Right lobe of liver (tissue), 6 donors: ENCODE measurements around the gene RAB37. TPM values are rescaled to one million over a fixed set of nuclear protein-coding genes. Genes with fewer than 3 reads are reported as not detected.

Source experiments
- ATAC-seq, 4 donors: fragments of 200-7000 bp; cut with Tn5 transposase; one replicate each; pipeline ENCODE4 v1.9.1; 2020; ENCODE audit warnings: mild to moderate bottlenecking in 4 of 4, moderate library complexity in 4 of 4
- DNase-seq, 3 donors: peaks; one replicate each; pipeline ENCODE4 v3.0.0-alpha.2; 2020
- H3K27ac ChIP-seq, 3 donors: fragments of 200-600 bp; one replicate each; pipeline ENCODE4 v1.8.0; 2022
- H3K27me3 ChIP-seq, 2 donors: fragments of 200-600 bp; one replicate each; pipeline ENCODE4 v1.8.0; 2022
- H3K36me3 ChIP-seq, 4 donors: fragments of 200-600 bp; sonication (generic) in 1 of 4; one replicate each; pipeline versions ENCODE4 v1.5.1 to v1.8.0; 2017 to 2022; ENCODE audit warnings: control low read depth in 1 of 4
- H3K4me1 ChIP-seq, 4 donors: fragments of 200-600 bp; sonication (generic) in 1 of 4; one replicate each; pipeline versions ENCODE4 v1.5.1 to v1.8.0; 2017 to 2022; ENCODE audit warnings: control low read depth in 1 of 4
- H3K4me3 ChIP-seq, 3 donors: fragments of 200-600 bp; one replicate each; pipeline ENCODE4 v1.8.0; 2022
- H3K9me3 ChIP-seq, 4 donors: fragments of 200-600 bp; sonication (generic) in 1 of 4; one replicate each; pipeline versions ENCODE4 v1.5.1 to v1.8.0; 2017 to 2022; ENCODE audit warnings: control low read depth in 1 of 4
- POLR2A ChIP-seq: fragments of 450-650 bp; IDR thresholded peaks from one replicate; pipeline ENCODE4 v1.6.1; 2017; ENCODE audit warnings: antibody characterized with exemption, mild to moderate bottlenecking
- WGBS: methylation state at CpG from one replicate; pipeline ENCODE4 v1.1.6; 2018; ENCODE audit warnings: low coverage, low lambda C conversion rate; ENCODE audit not compliant: insufficient coverage; ENCODE audit errors: missing lambda C conversion rate; 5-methylcytosine and 5-hydroxymethylcytosine counted together
- intact Hi-C, 2 donors: fragments of 100-400 bp; cut with DNase I; formaldehyde crosslinking; loops; one replicate each; pipeline versions ENCODE4 v1.11.2 to v1.14.1; 2022
- total RNA-seq, 6 experiments: library from RNA; depleted of rRNA in 2 of 6; stranded (reverse); fragments of >200 nt in 2 of 6; fragmentation: NEBNext Ultra II Directional in 3 of 6; extraction: Animal tissue kit (Norgen Biotek cat#: 25700) in 3 of 6; gene quantifications; one replicate each; pipeline versions ENCODE4 v1.1.0 to v1.2.4, GENCODE V29; 2016 to 2023
- TF ChIP-seq, protein P1 (sequence below), 4 donors: fragments of 200-600 bp in 3 of 4; fragments of 450-650 bp in 1 of 4; IDR thresholded peaks; one replicate each; pipeline versions ENCODE4 v1.5.1 to v1.8.0; 2016 to 2022; ENCODE audit warnings: antibody characterized with exemption in 4 of 4, mild to moderate bottlenecking in 2 of 4
- donor health status: DM: no; HTN: yes; CAD: no.
- donor health status: DM: no; HTN: no; CAD: no.
- donor health status: DM: no; HTN: no; CAD: no.
- donor health status: DM: no; HTN: yes; CAD: no.
- donor health status: DM: no; HTN: yes; CAD: no.

Gene RAB37
- total RNA-seq, 6 experiments from 2014 or later = 5.0 to 14.4 (median 9.0) TPM

DNA sequence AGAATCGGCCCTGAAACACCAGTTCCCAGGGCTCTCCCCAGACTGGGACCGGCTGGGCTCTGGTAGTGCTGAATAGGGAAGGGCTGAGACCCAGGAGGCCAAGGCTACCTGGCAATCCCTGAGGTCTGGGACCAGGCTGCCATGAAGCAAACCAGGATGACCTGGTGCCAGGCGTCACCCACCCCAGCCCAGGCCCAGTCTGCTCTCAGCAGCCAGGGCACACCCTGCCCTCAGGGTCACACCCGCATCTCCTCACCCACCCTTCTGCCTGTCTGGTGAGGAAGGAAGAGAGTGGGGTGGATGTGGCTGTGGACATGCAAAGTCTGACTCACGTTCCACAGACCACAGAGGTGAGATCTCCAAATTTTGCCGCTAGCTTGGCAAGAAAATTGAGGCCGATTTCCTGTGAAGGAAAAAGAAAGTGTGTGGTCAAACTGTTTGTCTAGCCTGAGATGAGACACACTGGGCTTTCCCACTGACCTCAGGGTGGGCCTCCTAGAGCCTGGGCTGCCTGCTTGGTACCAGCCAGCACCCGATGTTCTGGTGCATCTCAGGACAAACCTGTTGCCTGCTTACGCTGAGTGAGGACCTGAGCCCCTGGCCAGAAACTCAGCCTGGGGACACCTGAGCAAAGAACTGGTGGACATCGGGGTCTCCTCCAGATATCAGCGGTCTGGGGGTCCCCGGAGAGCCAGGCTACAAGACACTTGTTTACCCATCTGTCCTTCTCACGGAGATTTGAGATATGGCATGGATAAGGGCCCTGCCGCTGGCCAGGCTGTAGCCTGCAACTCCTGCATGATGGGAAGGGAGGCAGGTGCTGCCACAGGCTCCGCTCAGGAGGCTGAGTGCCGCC, 6.3 kb upstream of the RAB37 start:
- Histone ChIP-seq H3K36me3 (no peaks in the 10 kb centered on the region), H3K4me3 (no peak overlapping the region), H3K9me3 (no peaks in the 10 kb centered on the region), H3K27ac (no peak overlapping the region), H3K4me1 (no peaks in the 10 kb centered on the region), H3K27me3 (no peaks in the 10 kb centered on the region)
- TF ChIP-seq, protein P1, sequence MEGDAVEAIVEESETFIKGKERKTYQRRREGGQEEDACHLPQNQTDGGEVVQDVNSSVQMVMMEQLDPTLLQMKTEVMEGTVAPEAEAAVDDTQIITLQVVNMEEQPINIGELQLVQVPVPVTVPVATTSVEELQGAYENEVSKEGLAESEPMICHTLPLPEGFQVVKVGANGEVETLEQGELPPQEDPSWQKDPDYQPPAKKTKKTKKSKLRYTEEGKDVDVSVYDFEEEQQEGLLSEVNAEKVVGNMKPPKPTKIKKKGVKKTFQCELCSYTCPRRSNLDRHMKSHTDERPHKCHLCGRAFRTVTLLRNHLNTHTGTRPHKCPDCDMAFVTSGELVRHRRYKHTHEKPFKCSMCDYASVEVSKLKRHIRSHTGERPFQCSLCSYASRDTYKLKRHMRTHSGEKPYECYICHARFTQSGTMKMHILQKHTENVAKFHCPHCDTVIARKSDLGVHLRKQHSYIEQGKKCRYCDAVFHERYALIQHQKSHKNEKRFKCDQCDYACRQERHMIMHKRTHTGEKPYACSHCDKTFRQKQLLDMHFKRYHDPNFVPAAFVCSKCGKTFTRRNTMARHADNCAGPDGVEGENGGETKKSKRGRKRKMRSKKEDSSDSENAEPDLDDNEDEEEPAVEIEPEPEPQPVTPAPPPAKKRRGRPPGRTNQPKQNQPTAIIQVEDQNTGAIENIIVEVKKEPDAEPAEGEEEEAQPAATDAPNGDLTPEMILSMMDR (IDR thresholded peaks at IDR 0.05) = no peak
- no peak for TF ChIP-seq POLR2A
- ATAC-seq = peak in 3 of 4 donors; percentile 26 to 44 (median 35)
- WGBS = 57% methylated on average over 5 of the region's 16 CpGs
- intact Hi-C loops = no loop called here
- no peak for DNase-seq

DNA sequence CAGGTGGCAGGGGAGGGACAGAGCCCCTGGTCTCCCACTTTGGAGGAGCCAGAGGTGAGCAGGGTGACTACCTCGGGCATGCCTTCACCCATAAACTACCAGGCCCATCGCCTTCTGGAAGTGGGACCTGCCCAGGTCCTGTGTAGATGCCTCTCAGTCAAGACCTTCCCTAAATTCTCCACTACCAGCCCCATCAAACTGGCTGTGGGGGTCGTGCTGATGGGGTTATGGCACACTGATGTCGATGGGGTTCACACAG, 5.8 kb upstream of the RAB37 start:
- ATAC-seq (no peak), DNase-seq (no peak)

DNA sequence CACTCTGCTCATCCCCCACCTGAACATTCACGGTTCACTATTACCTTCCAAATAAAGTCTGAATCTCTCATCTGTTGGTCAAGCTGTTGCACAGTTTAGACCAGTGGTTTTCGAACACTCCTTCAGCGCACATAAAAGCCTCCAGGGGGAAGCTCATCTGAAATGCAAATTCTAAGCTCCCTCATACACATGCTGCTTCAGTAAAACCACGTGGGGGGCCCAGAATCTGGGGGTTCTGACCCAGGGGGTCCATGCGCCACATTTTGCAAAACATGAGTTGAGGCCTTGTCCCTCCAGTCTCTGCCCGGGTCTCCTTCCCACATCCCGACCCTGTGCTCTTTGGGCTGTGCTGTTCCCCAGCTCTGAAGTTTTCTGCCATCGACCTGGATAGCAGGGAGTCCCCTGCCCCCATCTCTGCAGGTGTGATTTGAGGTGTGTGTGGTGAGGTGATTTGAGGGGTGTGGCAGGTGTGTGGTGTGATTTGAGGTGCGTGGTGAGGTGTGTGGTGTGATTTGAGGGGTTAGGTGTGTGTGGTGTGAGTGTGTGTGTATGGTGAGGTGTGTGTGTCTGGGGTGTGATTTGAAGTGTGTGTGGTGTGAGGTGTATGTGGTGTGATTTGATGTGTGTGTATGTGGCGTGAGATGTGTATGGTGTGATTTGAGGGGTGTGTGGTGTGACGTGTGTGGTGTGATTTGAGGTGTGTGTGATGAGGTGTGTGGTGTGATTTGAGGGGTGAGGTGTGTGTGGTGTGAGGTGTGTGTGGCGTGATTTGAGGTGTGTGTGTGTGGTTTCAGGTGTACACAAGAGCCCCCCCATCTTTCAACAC, 4.8 kb upstream of the RAB37 start:
- ATAC-seq (no peak), DNase-seq (no peak)
- H3K27me3 ChIP-seq = no peaks in the 10 kb centered on the region
- H3K4me1 ChIP-seq = peaks cover 0 to 5% (median 2%) of the 10 kb centered on the region in 4 donors
- TF ChIP-seq, protein P1 (IDR thresholded peaks at IDR 0.05) = no peak
- no peak for TF ChIP-seq POLR2A
- no peak overlapping the region for H3K4me3 ChIP-seq
- intact Hi-C loops = no loop called here
- no peaks in the 10 kb centered on the region for H3K9me3 ChIP-seq
- no peak overlapping the region for H3K27ac ChIP-seq
- H3K36me3 ChIP-seq = no peaks in the 10 kb centered on the region
- 56% methylated on average over 10 of the region's 12 CpGs for WGBS

More for the DNA sequence above, 5.8 kb upstream of the RAB37 start:
- 14% methylated on average over 1 of the region's 4 CpGs for WGBS
- Histone ChIP-seq H3K36me3 (no peaks in the 10 kb centered on the region), H3K27ac (no peak overlapping the region), H3K27me3 (no peaks in the 10 kb centered on the region), H3K4me3 (no peak overlapping the region), H3K9me3 (no peaks in the 10 kb centered on the region), H3K4me1 (peaks cover 0 to 4% (median 2%) of the 10 kb centered on the region in 4 donors)
- intact Hi-C loops = no loop called here
- TF ChIP-seq POLR2A = no peak
- TF ChIP-seq, protein P1 (IDR thresholded peaks at IDR 0.05) = no peak

DNA sequence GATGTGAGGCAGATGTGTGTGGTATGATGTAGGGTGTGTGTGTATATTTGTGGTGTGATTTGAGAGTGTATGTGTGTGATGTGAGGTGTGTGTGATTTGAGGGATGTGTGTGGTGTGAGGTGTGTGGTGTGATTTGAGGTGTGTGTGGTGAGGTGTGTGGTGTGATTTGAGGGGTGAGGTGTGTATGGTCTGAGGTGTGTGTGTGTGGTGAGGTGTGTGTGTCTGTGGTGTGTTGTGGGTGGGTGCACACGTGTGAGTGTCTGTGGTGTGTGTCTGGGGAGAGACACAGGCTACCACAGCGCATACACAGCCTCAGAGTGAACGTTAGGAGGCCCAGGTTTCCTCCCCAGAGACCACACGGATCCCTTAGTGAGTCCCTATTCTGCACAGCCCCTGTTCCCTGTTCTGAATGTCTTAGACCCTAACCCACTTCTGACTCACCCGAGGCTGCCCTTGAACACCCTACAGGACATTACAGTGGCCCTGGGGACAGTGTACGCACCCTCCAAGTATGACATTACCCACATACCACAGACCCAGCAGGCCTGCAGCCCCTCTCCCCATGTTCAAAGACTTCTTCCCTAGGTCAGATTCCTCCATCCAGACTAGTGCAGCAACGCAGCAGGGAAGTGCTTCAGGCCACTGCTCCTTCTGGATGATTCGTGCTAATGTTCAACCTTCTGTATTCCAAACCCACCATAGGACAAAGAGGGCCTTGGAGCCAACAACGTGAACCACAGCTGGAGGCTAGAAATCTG, 3.5 kb upstream of the RAB37 start:
- TF ChIP-seq POLR2A = no peak
- TF ChIP-seq, protein P1 (IDR thresholded peaks at IDR 0.05) = no peak
- WGBS = 70% methylated on average over 3 of the region's 9 CpGs
- ATAC-seq = no peak
- Histone ChIP-seq H3K4me3 (no peak overlapping the region), H3K27me3 (no peaks in the 10 kb centered on the region), H3K27ac (no peak overlapping the region), H3K9me3 (no peaks in the 10 kb centered on the region), H3K4me1 (peaks cover 0 to 16% (median 6%) of the 10 kb centered on the region in 4 donors), H3K36me3 (no peaks in the 10 kb centered on the region)
- no peak for DNase-seq
- intact Hi-C loops = no loop called here
